Measurements from ENCODE around the gene WDR88. TPM values are rescaled to one million over a fixed set of nuclear protein-coding genes. Genes with fewer than 3 reads are reported as not detected.

WDR88 gene
- total and polyA plus RNA-seq, 2 of the 13 experiments (the other 11 are each of a cell fraction or from before 2014, with no cell fraction given), result not detected

GRCh38 chr19:33197591-33198000, 65.7 kb downstream of the WDR88 start (continued):
- TF ChIP-seq FIP1L1 (IDR thresholded peaks at IDR 0.05; ENCODE audit: borderline replicate concordance, insufficient read depth, low read depth, low read length), result no peak
- no peak for TF ChIP-seq NBN (conservative IDR thresholded peaks at IDR 0.05)
- TF ChIP-seq ZBTB7B (CRISPR knock-in tag; IDR thresholded peaks at IDR 0.05), result peak; percentile 66; the same call in 1 of the 2 replicates
- 0 out of 2 replicates have a peak, but pooled peaks have one; percentile 21 for TF ChIP-seq HDAC1 (CRISPR knock-in tag; IDR thresholded peaks at IDR 0.05)
- no peak for TF ChIP-seq ZNF432 (CRISPR knock-in tag; IDR thresholded peaks at IDR 0.05; ENCODE audit: borderline replicate concordance)
- no peak for TF ChIP-seq BORCS8-MEF2B (CRISPR knock-in tag; IDR thresholded peaks at IDR 0.05)
- TF ChIP-seq, protein P1, sequence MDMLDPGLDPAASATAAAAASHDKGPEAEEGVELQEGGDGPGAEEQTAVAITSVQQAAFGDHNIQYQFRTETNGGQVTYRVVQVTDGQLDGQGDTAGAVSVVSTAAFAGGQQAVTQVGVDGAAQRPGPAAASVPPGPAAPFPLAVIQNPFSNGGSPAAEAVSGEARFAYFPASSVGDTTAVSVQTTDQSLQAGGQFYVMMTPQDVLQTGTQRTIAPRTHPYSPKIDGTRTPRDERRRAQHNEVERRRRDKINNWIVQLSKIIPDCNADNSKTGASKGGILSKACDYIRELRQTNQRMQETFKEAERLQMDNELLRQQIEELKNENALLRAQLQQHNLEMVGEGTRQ (IDR thresholded peaks at IDR 0.05; ENCODE audit: low read depth, low read length), result no peak
- TF ChIP-seq, protein P1 (CRISPR knock-in tag; IDR thresholded peaks at IDR 0.05; ENCODE audit: borderline replicate concordance), result no peak
- no peak for TF ChIP-seq ZNF12 (CRISPR knock-in tag; IDR thresholded peaks at IDR 0.05)
- no peak for TF ChIP-seq MATR3 (CRISPR knock-in tag; IDR thresholded peaks at IDR 0.05)
- no peak for TF ChIP-seq ZNF563 (CRISPR knock-in tag; IDR thresholded peaks at IDR 0.05)
- TF ChIP-seq ZNF773 (CRISPR knock-in tag; IDR thresholded peaks at IDR 0.05; ENCODE audit: borderline replicate concordance), result no peak
- TF ChIP-seq ZNF598 (CRISPR knock-in tag; IDR thresholded peaks at IDR 0.05; ENCODE audit: borderline replicate concordance), result no peak
- TF ChIP-seq HNRNPH1 (optimal IDR thresholded peaks at IDR 0.05; ENCODE audit: low read depth, low read length), result no peak
- TF ChIP-seq ZNF205 (CRISPR knock-in tag; IDR thresholded peaks at IDR 0.05), result no peak
- TF ChIP-seq, protein P2, sequence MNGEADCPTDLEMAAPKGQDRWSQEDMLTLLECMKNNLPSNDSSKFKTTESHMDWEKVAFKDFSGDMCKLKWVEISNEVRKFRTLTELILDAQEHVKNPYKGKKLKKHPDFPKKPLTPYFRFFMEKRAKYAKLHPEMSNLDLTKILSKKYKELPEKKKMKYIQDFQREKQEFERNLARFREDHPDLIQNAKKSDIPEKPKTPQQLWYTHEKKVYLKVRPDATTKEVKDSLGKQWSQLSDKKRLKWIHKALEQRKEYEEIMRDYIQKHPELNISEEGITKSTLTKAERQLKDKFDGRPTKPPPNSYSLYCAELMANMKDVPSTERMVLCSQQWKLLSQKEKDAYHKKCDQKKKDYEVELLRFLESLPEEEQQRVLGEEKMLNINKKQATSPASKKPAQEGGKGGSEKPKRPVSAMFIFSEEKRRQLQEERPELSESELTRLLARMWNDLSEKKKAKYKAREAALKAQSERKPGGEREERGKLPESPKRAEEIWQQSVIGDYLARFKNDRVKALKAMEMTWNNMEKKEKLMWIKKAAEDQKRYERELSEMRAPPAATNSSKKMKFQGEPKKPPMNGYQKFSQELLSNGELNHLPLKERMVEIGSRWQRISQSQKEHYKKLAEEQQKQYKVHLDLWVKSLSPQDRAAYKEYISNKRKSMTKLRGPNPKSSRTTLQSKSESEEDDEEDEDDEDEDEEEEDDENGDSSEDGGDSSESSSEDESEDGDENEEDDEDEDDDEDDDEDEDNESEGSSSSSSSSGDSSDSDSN (CRISPR knock-in tag; IDR thresholded peaks at IDR 0.05), result peak; percentile 40; the same call in 1 of the 2 replicates
- no peak for TF ChIP-seq ZXDC (CRISPR knock-in tag; IDR thresholded peaks at IDR 0.05)
- TF ChIP-seq FOXO4 (CRISPR knock-in tag; conservative IDR thresholded peaks at IDR 0.05), result no peak
- no peak for TF ChIP-seq SYNCRIP (IDR thresholded peaks at IDR 0.05; ENCODE audit: insufficient read depth, low read depth, low read length)
- TF ChIP-seq, protein P3, sequence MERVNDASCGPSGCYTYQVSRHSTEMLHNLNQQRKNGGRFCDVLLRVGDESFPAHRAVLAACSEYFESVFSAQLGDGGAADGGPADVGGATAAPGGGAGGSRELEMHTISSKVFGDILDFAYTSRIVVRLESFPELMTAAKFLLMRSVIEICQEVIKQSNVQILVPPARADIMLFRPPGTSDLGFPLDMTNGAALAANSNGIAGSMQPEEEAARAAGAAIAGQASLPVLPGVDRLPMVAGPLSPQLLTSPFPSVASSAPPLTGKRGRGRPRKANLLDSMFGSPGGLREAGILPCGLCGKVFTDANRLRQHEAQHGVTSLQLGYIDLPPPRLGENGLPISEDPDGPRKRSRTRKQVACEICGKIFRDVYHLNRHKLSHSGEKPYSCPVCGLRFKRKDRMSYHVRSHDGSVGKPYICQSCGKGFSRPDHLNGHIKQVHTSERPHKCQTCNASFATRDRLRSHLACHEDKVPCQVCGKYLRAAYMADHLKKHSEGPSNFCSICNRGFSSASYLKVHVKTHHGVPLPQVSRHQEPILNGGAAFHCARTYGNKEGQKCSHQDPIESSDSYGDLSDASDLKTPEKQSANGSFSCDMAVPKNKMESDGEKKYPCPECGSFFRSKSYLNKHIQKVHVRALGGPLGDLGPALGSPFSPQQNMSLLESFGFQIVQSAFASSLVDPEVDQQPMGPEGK (CRISPR knock-in tag; IDR thresholded peaks at IDR 0.05), result peak; percentile 34; the same call in 1 of the 2 replicates
- TF ChIP-seq XBP1 (CRISPR knock-in tag; IDR thresholded peaks at IDR 0.05), result no peak
